H1 (cell line): ENCODE results near the gene DCDC2. TPM values are rescaled to one million over a fixed set of nuclear protein-coding genes. Genes with fewer than 3 reads are reported as not detected.

Source experiments
- CHD7 ChIP-seq: fragments of 300-600 bp; sonication (generic); IDR thresholded peaks from 2 replicates; pipeline ENCODE4 v1.7.1; 2012; ENCODE audit warnings: low read length, moderate library complexity, mild to moderate bottlenecking, inconsistent platforms; ENCODE audit not compliant: insufficient replicate concordance
- GTF2F1 ChIP-seq: IDR thresholded peaks from 2 replicates; pipeline ENCODE4 v1.6.1; 2012; ENCODE audit warnings: low read depth, low read length, improper control_type of control experiment, borderline replicate concordance
- PHF8 ChIP-seq: fragments of 200-600 bp; sonication (generic); conservative IDR thresholded peaks from 2 replicates; pipeline ENCODE4 v1.7.1; 2012; ENCODE audit warnings: low read depth, mild to moderate bottlenecking, inconsistent platforms, low read length, moderate library complexity
- POLR2A ChIP-seq, 2 experiments: IDR thresholded peaks; 1 replicate in 1 of 2; 2 replicates in 1 of 2; pipeline ENCODE4 v1.6.1; 2011; ENCODE audit warnings: low read depth in 2 of 2, low read length in 2 of 2, mild to moderate bottlenecking in 2 of 2; ENCODE audit errors: control extremely low read depth in 1 of 2
- polyA plus RNA-seq, 7 experiments: library from polyadenylated mRNA; depleted of rRNA in 3 of 7; stranded (reverse) in 5 of 7; unstranded in 2 of 7; fragments of >200 nt in 5 of 7; fragments of 200-250 nt in 2 of 7; gene quantifications; 1 replicate in 5 of 7; 2 replicates in 1 of 7; 4 replicates in 1 of 7; pipeline versions ENCODE4 v1.2.1 to v1.2.3, GENCODE V29; 2011 to 2013; ENCODE audit warnings: missing spikeins in 2 of 7, mixed read lengths in 2 of 7
- total RNA-seq: library from RNA; stranded (reverse); fragmentation: NEBNext Ultra II Directional; extraction: Animal tissue kit (Norgen Biotek cat#: 25700); gene quantifications from 2 replicates; pipeline ENCODE4 v1.2.1, GENCODE V29; 2021

Gene DCDC2
- total and polyA plus RNA-seq, 2 of the 8 experiments (the other 6 are each of a cell fraction or from before 2014, with no cell fraction given): 0.03 to 0.15 TPM

DNA sequence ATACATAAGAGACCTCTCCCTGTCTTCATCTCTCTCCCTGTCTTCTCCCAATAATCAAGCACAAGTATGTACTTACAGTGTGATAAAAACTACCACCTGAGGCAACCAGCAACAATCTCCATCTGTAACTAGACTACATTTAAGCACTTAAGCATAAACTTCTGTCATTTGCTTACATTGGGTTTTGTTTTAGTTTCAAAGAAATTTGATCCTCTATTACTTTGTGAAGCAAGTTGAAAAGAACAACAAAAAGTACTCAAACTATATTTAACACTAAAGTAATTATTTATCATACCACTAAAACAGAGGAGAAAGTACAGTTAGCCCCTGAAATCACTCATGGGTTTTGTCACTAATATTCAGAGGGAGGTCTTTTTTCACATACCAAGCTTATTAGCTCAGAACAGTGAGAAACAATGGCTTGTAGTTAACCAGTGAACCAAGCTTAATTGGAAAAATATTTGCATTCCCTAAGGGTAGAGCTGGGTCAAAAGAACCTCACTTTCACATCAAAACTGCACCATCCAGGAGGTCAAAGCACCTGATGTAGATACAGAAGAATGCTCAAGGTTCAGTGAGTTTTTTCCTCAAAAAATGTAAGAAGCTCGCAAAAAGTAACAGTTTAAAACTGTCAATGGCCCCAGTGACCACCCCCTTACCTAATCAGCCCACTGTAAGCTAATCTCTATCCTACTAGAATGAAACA, 34.1 kb downstream of the DCDC2 start (continued):
- TF ChIP-seq CHD7: no peak
- TF ChIP-seq POLR2A (IDR thresholded peaks at IDR 0.05; ENCODE audit: control extremely low read depth in 1 of 2, low read depth in 2 of 2, low read length in 2 of 2): no peak
- no peak for TF ChIP-seq GTF2F1
- TF ChIP-seq PHF8: no peak
